ENCODE data around the gene ENO2. TPM values are rescaled to one million over a fixed set of nuclear protein-coding genes. Genes with fewer than 3 reads are reported as not detected.

The ENO2 gene
- total and polyA plus RNA-seq, 2 experiments from 2014 or later, result 43.5 to 53.5 TPM

- peaks cover 68% of the 10 kb centered on the region for H3K36me3 Mint-ChIP-seq (ENCODE audit: low read depth)
- peaks cover 56% of the 10 kb centered on the region for H3K4me1 Mint-ChIP-seq
- H2AFZ ChIP-seq, result no peak overlapping the region
- H3K27me3 ChIP-seq (ENCODE audit: insufficient read depth), result no peaks in the 10 kb centered on the region
- peaks cover 13% of the 10 kb centered on the region for H3K4me1 ChIP-seq (ENCODE audit: insufficient read depth)
- H3K9me2 ChIP-seq (ENCODE audit: insufficient read depth), result no peaks in the 10 kb centered on the region
- peak overlapping the region; percentile 89 for H3K4me3 ChIP-seq
- H3K27ac ChIP-seq (ENCODE audit: low read depth), result peak overlapping the region; percentile 97
- peaks cover 15% of the 10 kb centered on the region for H4K20me1 ChIP-seq (replicated peaks; ENCODE audit: insufficient read depth)
- peaks cover 43% of the 10 kb centered on the region for H3F3A ChIP-seq (replicated peaks; ENCODE audit: low read depth)
- peak overlapping the region; percentile 93 for H3K4me2 ChIP-seq
- H3K79me2 ChIP-seq (replicated peaks; ENCODE audit: insufficient read depth), result peaks cover 5% of the 10 kb centered on the region; the same call in 1 of the 2 replicates
- H3K4me3 Mint-ChIP-seq, result peak overlapping the region; percentile 79
- H3K27me3 Mint-ChIP-seq (ENCODE audit: insufficient read depth, low read depth, poor library complexity), result peaks cover 40% of the 10 kb centered on the region
- H3K27ac Mint-ChIP-seq, result peak overlapping the region; percentile 95
- no peak for DNase-seq (ENCODE audit: low spot score)
- no peak for TF ChIP-seq ZNF462 (CRISPR knock-in tag; IDR thresholded peaks at IDR 0.05)
- ATAC-seq, result no peak
- H3K9me3 Mint-ChIP-seq, result peaks cover 3% of the 10 kb centered on the region; the same call in 1 of the 3 replicates
- peaks cover 15% of the 10 kb centered on the region; the same call in 1 of the 2 replicates for H3K36me3 ChIP-seq (ENCODE audit: insufficient read depth)
Measured at GRCh38 chr12:6938353-6939190, 24.2 kb downstream of the ENO2 start.

GRCh38 chr12:6939191-6939540 is 24.8 kb downstream of the ENO2 start:
- H3K9me2 ChIP-seq (ENCODE audit: insufficient read depth), result no peaks in the 10 kb centered on the region
- peaks cover 10% of the 10 kb centered on the region; the same call in 1 of the 2 replicates for H3K36me3 ChIP-seq (ENCODE audit: insufficient read depth)
- peaks cover 3% of the 10 kb centered on the region; the same call in 1 of the 3 replicates for H3K9me3 Mint-ChIP-seq
- no peak overlapping the region for H2AFZ ChIP-seq
- H3K27me3 Mint-ChIP-seq (ENCODE audit: insufficient read depth, low read depth, poor library complexity), result peaks cover 46% of the 10 kb centered on the region
- no peak overlapping the region; the same call in 1 of the 2 replicates for H3K4me2 ChIP-seq
- DNase-seq (ENCODE audit: low spot score) (no peak), ATAC-seq (no peak)
- H3K36me3 Mint-ChIP-seq (ENCODE audit: low read depth), result peaks cover 62% of the 10 kb centered on the region
- 0 out of 2 replicates have a peak overlapping the region, but pooled peaks have one; percentile 97 for H3K27ac ChIP-seq (ENCODE audit: low read depth)
- peaks cover 53% of the 10 kb centered on the region for H3K4me1 Mint-ChIP-seq
- 0 out of 2 replicates have a peak, but pooled peaks cover 5% of the 10 kb centered on the region for H3K79me2 ChIP-seq (replicated peaks; ENCODE audit: insufficient read depth)
- peaks cover 12% of the 10 kb centered on the region for H4K20me1 ChIP-seq (replicated peaks; ENCODE audit: insufficient read depth)
- peak overlapping the region; percentile 79 for H3K4me3 Mint-ChIP-seq
- H3K4me1 ChIP-seq (ENCODE audit: insufficient read depth), result peaks cover 13% of the 10 kb centered on the region
- H3K27ac Mint-ChIP-seq, result peak overlapping the region; percentile 61
- H3K27me3 ChIP-seq (ENCODE audit: insufficient read depth), result no peaks in the 10 kb centered on the region
- H3F3A ChIP-seq (replicated peaks; ENCODE audit: low read depth), result peaks cover 39% of the 10 kb centered on the region
- H3K4me3 ChIP-seq, result no peak overlapping the region
- TF ChIP-seq POLR2AphosphoS5 (IDR thresholded peaks at IDR 0.05; ENCODE audit: low read depth) (no peak), ZNF331 (CRISPR knock-in tag; IDR thresholded peaks at IDR 0.05; ENCODE audit: low read depth) (no peak), CTCF (conservative IDR thresholded peaks at IDR 0.05; ENCODE audit: low read depth in 2 of 2) (no peak), EZH2 (IDR thresholded peaks at IDR 0.05; ENCODE audit: low read depth, unreplicated experiment) (no peak), ZNF114 (CRISPR knock-in tag; IDR thresholded peaks at IDR 0.05) (no peak), JUNB (IDR thresholded peaks at IDR 0.05; ENCODE audit: unreplicated experiment) (no peak), CREB1 (CRISPR knock-in tag; IDR thresholded peaks at IDR 0.05; ENCODE audit: low read depth) (no peak)

Measured in GM23338 (cell line).